Sigmoid colon (tissue), 7 donors: ENCODE results near the gene TMC2. TPM values are rescaled to one million over a fixed set of nuclear protein-coding genes. Genes with fewer than 3 reads are reported as not detected.

Experiments
- DNase-seq: peaks from one replicate; pipeline ENCODE4 v3.0.0-alpha.2; 2019
- H3K27ac ChIP-seq, 4 donors: fragments of 200-600 bp; sonication (generic); one replicate each; pipeline ENCODE4 v1.5.1; 2016 to 2019; ENCODE audit warnings: mild to moderate bottlenecking in 1 of 4
- H3K27me3 ChIP-seq, 3 donors: fragments of 200-600 bp; sonication (generic); one replicate each; pipeline ENCODE4 v1.5.1; 2019; ENCODE audit warnings: mild to moderate bottlenecking in 1 of 3
- H3K36me3 ChIP-seq, 4 donors: fragments of 200-600 bp; sonication (generic); one replicate each; pipeline ENCODE4 v1.5.1; 2016 to 2019
- H3K4me1 ChIP-seq, 4 donors: fragments of 200-600 bp; sonication (generic); one replicate each; pipeline ENCODE4 v1.5.1; 2017 to 2019
- H3K4me3 ChIP-seq, 4 donors: fragments of 200-600 bp; sonication (generic); one replicate each; pipeline ENCODE4 v1.5.1; 2017 to 2019; ENCODE audit warnings: mild to moderate bottlenecking in 2 of 4, moderate library complexity in 1 of 4
- H3K9me3 ChIP-seq, 4 donors: fragments of 200-600 bp in 3 of 4; sonication (generic) in 3 of 4; one replicate each; pipeline versions ENCODE4 v1.5.1 to v1.6.1; 2013 to 2019
- CTCF ChIP-seq, 4 experiments: fragments of 450-650 bp in 3 of 4; fragments of 200-600 bp in 1 of 4; IDR thresholded peaks; one replicate each; pipeline ENCODE4 v1.5.1; 2016 to 2019; ENCODE audit warnings: antibody characterized with exemption in 4 of 4, mild to moderate bottlenecking in 3 of 4, moderate library complexity in 2 of 4
- EP300 ChIP-seq, 4 donors: sonication (generic); formaldehyde crosslinking; IDR thresholded peaks; one replicate each; pipeline ENCODE4 v1.6.1; 2017; ENCODE audit warnings: antibody characterized with exemption in 4 of 4
- POLR2A ChIP-seq, 2 donors: fragments of 450-650 bp; IDR thresholded peaks; one replicate each; pipeline ENCODE4 v1.6.1; 2016; ENCODE audit warnings: antibody characterized with exemption in 2 of 2, mild to moderate bottlenecking in 2 of 2, moderate library complexity in 2 of 2
- POLR2AphosphoS5 ChIP-seq, 4 donors: sonication (generic); formaldehyde crosslinking; IDR thresholded peaks; one replicate each; pipeline ENCODE4 v1.6.1; 2017; ENCODE audit warnings: antibody characterized with exemption in 4 of 4
- WGBS, 2 donors: extraction: QIAGEN DNeasy Blood & Tissue Kit; methylation state at CpG; one replicate each; pipeline ENCODE4 v1.1.7; 2013; 5-methylcytosine and 5-hydroxymethylcytosine counted together
- intact Hi-C: fragments of 100-400 bp; cut with DNase I; formaldehyde crosslinking; loops from one replicate; pipeline ENCODE4 v1.15.1; 2023
- polyA plus RNA-seq, 3 donors: library from polyadenylated mRNA; stranded (reverse); fragments of 200-250 nt; gene quantifications; one replicate each; pipeline ENCODE4 v1.2.3, GENCODE V29; 2013
- total RNA-seq, 4 donors: library from RNA; depleted of rRNA; stranded (reverse); fragments of >200 nt; gene quantifications; one replicate each; pipeline ENCODE4 v1.1.0, GENCODE V29; 2016
- donor health status: healthy with polysubstance abuse.
- donor health status: Bipolar disorder and iron deficiency.
- donor health status: healthy.

Gene TMC2
- total and polyA plus RNA-seq, 7 donors = 0.19 to 0.60 (median 0.28) TPM; not detected in 4

DNA sequence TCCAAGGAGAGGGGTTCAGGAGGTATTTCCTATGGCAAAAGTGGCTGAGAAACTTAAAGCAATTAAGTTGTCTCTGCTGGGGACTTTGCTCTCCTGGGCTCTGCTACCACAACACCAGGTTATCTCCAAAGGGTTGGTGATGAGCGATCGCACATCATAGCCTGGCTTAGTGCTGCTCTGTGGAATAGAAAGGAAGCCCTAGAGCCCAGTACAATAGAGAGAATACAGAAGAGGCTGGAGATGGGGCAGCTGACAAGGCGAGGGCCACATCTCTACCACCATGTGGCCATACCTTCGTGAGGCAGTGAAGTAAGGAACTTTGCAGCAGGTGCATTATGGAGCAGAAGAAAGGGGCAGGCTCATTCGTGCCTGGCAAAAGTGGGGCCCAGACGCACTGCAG is 8.6 kb upstream of the TMC2 start:
- intact Hi-C loops = loop anchor here (5.0 to 10.0 kb wide), 2 partner anchors 225 to 467 kb away; no protein-coding TSS in a partner anchor
- 88 to 91% methylated on average over 6 of the region's 6 CpGs for WGBS, 2 donors

GRCh38 chr20:2528671-2529271 is 7.6 kb upstream of the TMC2 start:
- H3K4me3 ChIP-seq = no peak overlapping the region
- H3K27me3 ChIP-seq = no peaks in the 10 kb centered on the region
- 81% methylated on average over 10 of the region's 10 CpGs for WGBS, 2 donors
- TF ChIP-seq CTCF (IDR thresholded peaks at IDR 0.05) (no peak), POLR2AphosphoS5 (IDR thresholded peaks at IDR 0.05) (no peak), POLR2A (IDR thresholded peaks at IDR 0.05) (no peak), EP300 (IDR thresholded peaks at IDR 0.05) (no peak)
- no peak overlapping the region for H3K27ac ChIP-seq
- no peaks in the 10 kb centered on the region for H3K36me3 ChIP-seq
- peaks cover 0 to 6% (median 5%) of the 10 kb centered on the region in 4 donors for H3K4me1 ChIP-seq
- intact Hi-C loops = loop anchor here (5.0 to 10.0 kb wide), 2 partner anchors 224 to 466 kb away; no protein-coding TSS in a partner anchor
- DNase-seq = no peak
- H3K9me3 ChIP-seq = no peaks in the 10 kb centered on the region

More for the DNA sequence above, 8.6 kb upstream of the TMC2 start:
- no peak overlapping the region for H3K4me3 ChIP-seq
- no peaks in the 10 kb centered on the region for H3K36me3 ChIP-seq
- DNase-seq = no peak
- H3K27ac ChIP-seq = no peak overlapping the region
- H3K27me3 ChIP-seq = no peaks in the 10 kb centered on the region
- no peaks in the 10 kb centered on the region for H3K9me3 ChIP-seq
- peaks cover 0 to 11% (median 5%) of the 10 kb centered on the region in 4 donors for H3K4me1 ChIP-seq
- TF ChIP-seq CTCF (IDR thresholded peaks at IDR 0.05) = no peak
- no peak for TF ChIP-seq POLR2AphosphoS5 (IDR thresholded peaks at IDR 0.05)
- TF ChIP-seq POLR2A (IDR thresholded peaks at IDR 0.05) = no peak

DNA sequence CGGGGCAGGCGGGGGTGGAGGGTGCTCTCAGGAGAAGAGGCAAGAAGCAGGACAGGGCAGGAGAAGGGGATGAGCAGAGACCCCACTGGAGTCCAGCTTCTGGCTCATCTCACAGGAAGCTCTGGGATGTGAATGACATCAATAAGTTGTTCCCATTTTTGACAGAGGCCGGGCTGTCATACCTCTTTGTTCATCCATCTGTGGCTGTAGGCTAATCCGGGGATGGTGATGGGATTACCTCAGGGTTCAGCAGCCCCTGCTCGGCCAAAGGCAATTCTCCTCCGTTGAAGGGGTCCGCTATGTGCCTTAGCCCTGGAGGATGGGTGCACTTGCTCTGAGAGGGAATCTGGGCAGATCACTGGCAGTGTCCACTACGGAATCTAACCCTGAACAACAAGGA is 3.3 kb upstream of the TMC2 start:
- H3K36me3 ChIP-seq = no peaks in the 10 kb centered on the region
- H3K27ac ChIP-seq = no peak overlapping the region
- TF ChIP-seq POLR2AphosphoS5 (IDR thresholded peaks at IDR 0.05) (no peak), POLR2A (IDR thresholded peaks at IDR 0.05) (no peak), EP300 (IDR thresholded peaks at IDR 0.05) (no peak), CTCF (IDR thresholded peaks at IDR 0.05) (no peak)
- no peaks in the 10 kb centered on the region for H3K4me1 ChIP-seq
- no peak overlapping the region for H3K4me3 ChIP-seq
- intact Hi-C loops = no loop called here
- H3K9me3 ChIP-seq = no peaks in the 10 kb centered on the region
- H3K27me3 ChIP-seq = peaks cover 0 to 16% (median 7%) of the 10 kb centered on the region in 3 donors
- 91 to 93% methylated on average over 8 of the region's 8 CpGs for whole genome bisulfite sequencing, 2 donors
- DNase-seq = no peak

DNA sequence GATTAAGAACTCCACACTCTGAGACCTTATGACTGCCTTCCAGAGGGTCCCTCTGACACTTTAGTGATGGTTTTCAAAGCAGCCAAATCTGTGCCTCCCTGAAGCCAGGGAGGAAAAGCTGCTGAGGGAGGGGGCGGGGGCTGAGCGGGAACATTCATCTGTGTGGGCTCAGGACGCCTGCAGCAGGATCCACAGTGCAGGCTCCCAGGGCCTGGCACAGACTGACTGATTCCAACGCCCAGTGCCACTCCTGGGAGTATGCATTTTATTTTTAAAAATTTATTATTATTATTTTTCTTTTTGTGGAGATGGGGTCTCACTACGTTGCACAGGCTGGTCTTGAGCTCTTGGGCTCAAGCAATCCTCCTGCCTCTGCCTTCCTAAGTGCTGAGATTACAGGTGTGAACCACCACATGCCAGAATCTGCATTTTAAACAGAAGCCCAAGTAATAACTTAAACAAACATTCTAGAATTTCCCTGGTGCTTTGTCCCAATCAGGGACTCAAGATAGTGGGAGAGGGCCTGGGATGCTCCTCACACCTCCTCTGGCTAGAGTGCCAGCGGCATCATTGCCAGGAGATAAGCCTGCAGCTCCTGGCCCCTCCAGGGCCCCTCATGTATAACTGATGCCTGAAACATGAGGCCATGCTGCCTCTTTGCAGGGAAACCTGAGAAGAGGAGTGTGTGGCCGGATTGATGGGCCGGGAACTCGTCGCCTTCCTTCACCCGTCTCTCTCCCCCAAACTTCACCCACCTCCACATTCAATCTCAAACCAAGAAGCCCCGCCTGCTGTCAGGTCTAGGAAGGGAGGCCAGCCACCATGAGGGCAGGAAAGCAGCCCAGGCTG is 438 bp upstream of the TMC2 start:
- Histone ChIP-seq H3K4me1 (no peaks in the 10 kb centered on the region), H3K27me3 (peaks cover 0 to 24% (median 7%) of the 10 kb centered on the region in 3 donors), H3K4me3 (no peak overlapping the region), H3K9me3 (no peaks in the 10 kb centered on the region), H3K36me3 (no peaks in the 10 kb centered on the region), H3K27ac (no peak overlapping the region)
- intact Hi-C loops = no loop called here
- TF ChIP-seq CTCF (IDR thresholded peaks at IDR 0.05) (no peak), POLR2AphosphoS5 (IDR thresholded peaks at IDR 0.05) (no peak), POLR2A (IDR thresholded peaks at IDR 0.05) (no peak), EP300 (IDR thresholded peaks at IDR 0.05) (no peak)
- 73 to 86% methylated on average over 12 of the region's 12 CpGs for WGBS, 2 donors
- DNase-seq = no peak
